SK-N-SH (cell line): ENCODE data around the gene TMEM129. TPM values are rescaled to one million over a fixed set of nuclear protein-coding genes. Genes with fewer than 3 reads are reported as not detected.

Experiments used
- CTCF ChIA-PET: fragments of 300-600, 350-600 bp; formaldehyde crosslinking; extraction: SDS; loops from one replicate; lab custom pipeline; 2021; lab: Yijun Ruan, JAX
- POLR2A ChIA-PET: fragments of 350-600 bp; sonication (Branson Sonifier 250); formaldehyde crosslinking; extraction: SDS; loops from one replicate; lab custom pipeline; 2020; ENCODE audit warnings: antibody characterized with exemption, inconsistent platforms; lab: Yijun Ruan, JAX
- DNase-seq: peaks from one replicate; pipeline ENCODE4 v3.0.0; 2012
- H2AFZ ChIP-seq: fragments of 200-600 bp; sonication (generic); 2 replicates; pipeline ENCODE4 v1.8.1; 2016; ENCODE audit warnings: antibody characterized with exemption, mild to moderate bottlenecking, low read depth
- H3F3A ChIP-seq: fragments of 200-600 bp; sonication (generic); replicated peaks from 2 replicates; pipeline ENCODE3; 2016; ENCODE audit warnings: antibody characterized with exemption, mild to moderate bottlenecking; ENCODE audit not compliant: insufficient read depth
- H3K27ac ChIP-seq, 2 experiments: fragments of 200-500 bp in 1 of 2; fragments of 200-600 bp in 1 of 2; sonication (Bioruptor generic) in 1 of 2; sonication (generic), shearing (Covaris generic) in 1 of 2; 2 replicates each; pipeline versions ENCODE4 v1.5.1 to v1.6.1; 2014 to 2016; ENCODE audit warnings: low read depth in 2 of 2, inconsistent platforms in 1 of 2, low read length in 1 of 2, mild to moderate bottlenecking in 1 of 2, mixed read lengths in 1 of 2
- H3K27me3 ChIP-seq: fragments of 200-600 bp; sonication (generic), shearing (Covaris generic); 2 replicates; pipeline ENCODE4 v1.6.1; 2016; ENCODE audit warnings: mixed run types; ENCODE audit not compliant: insufficient read depth
- H3K36me3 ChIP-seq, 2 experiments: fragments of 200-500 bp in 1 of 2; fragments of 200-600 bp in 1 of 2; sonication (Bioruptor generic) in 1 of 2; sonication (generic) in 1 of 2; replicated peaks in 1 of 2; 2 replicates each; pipeline versions ENCODE3 to v1.5.1; 2014 to 2016; ENCODE audit warnings: low read length in 1 of 2, mild to moderate bottlenecking in 1 of 2; ENCODE audit not compliant: insufficient read depth in 2 of 2, control insufficient read depth in 1 of 2
- H3K4me1 ChIP-seq, 2 experiments: fragments of 200-500 bp in 1 of 2; fragments of 200-600 bp in 1 of 2; sonication (Bioruptor generic) in 1 of 2; sonication (generic), shearing (Covaris generic) in 1 of 2; 2 replicates each; pipeline versions ENCODE4 v1.5.1 to v1.6.1; 2014 to 2016; ENCODE audit warnings: low read depth in 1 of 2, low read length in 1 of 2, mixed run types in 1 of 2; ENCODE audit not compliant: insufficient read depth in 2 of 2, control insufficient read depth in 1 of 2
- H3K4me2 ChIP-seq: fragments of 200-600 bp; sonication (generic), shearing (Covaris generic); 2 replicates; pipeline ENCODE4 v1.6.1; 2017; ENCODE audit warnings: mixed run types
- H3K4me3 ChIP-seq, 2 experiments: fragments of 200-500 bp in 1 of 2; fragments of 200-600 bp in 1 of 2; sonication (Bioruptor generic) in 1 of 2; sonication (generic), shearing (Covaris generic) in 1 of 2; 2 replicates each; pipeline versions ENCODE4 v1.5.1 to v1.8.1; 2014 to 2016; ENCODE audit warnings: low read depth in 2 of 2, inconsistent platforms in 1 of 2, low read length in 1 of 2, mild to moderate bottlenecking in 1 of 2, mixed read lengths in 1 of 2, moderate library complexity in 1 of 2
- H3K79me2 ChIP-seq: fragments of 200-600 bp; sonication (generic); 2 replicates; pipeline ENCODE4 v1.8.1; 2017; ENCODE audit warnings: mild to moderate bottlenecking; ENCODE audit not compliant: insufficient read depth
- H3K9ac ChIP-seq: fragments of 200-600 bp; sonication (generic); 2 replicates; pipeline ENCODE4 v1.6.1; 2017; ENCODE audit warnings: mixed run types
- H3K9me2 ChIP-seq: fragments of 200-600 bp; sonication (generic); 2 replicates; pipeline ENCODE4 v1.6.1; 2017; ENCODE audit warnings: mixed run types
- H3K9me3 ChIP-seq: fragments of 200-600 bp; sonication (generic); 2 replicates; pipeline ENCODE4 v1.6.1; 2017; ENCODE audit warnings: mixed run types, mild to moderate bottlenecking, moderate library complexity
- H4K20me1 ChIP-seq: fragments of 200-600 bp; sonication (generic); 2 replicates; pipeline ENCODE4 v1.6.1; 2017; ENCODE audit warnings: mild to moderate bottlenecking, mixed run types; ENCODE audit not compliant: insufficient read depth
- CTCF ChIP-seq: fragments of 200-600 bp; sonication (generic); IDR thresholded peaks from 2 replicates; pipeline ENCODE4 v1.6.1; 2017; ENCODE audit warnings: antibody characterized with exemption, mild to moderate bottlenecking, moderate library complexity
- FOXJ3 ChIP-seq: sonication (generic); formaldehyde crosslinking; IDR thresholded peaks from 2 replicates; pipeline ENCODE4 v1.5.1; 2020; ENCODE audit warnings: mild to moderate bottlenecking, missing genetic modification reagents
- FOXM1 ChIP-seq: IDR thresholded peaks from 2 replicates; pipeline ENCODE4 v1.4.0; 2012; ENCODE audit warnings: low read depth, mild to moderate bottlenecking
- GABPA ChIP-seq: IDR thresholded peaks from 2 replicates; pipeline ENCODE4 v1.4.0; 2012; ENCODE audit warnings: low read depth, mild to moderate bottlenecking
- PBX3 ChIP-seq: IDR thresholded peaks from 2 replicates; pipeline ENCODE4; 2012
- POLR2AphosphoS5 ChIP-seq: IDR thresholded peaks from 2 replicates; pipeline ENCODE4 v1.6.1; 2012; ENCODE audit warnings: low read depth, low read length
- RAD21 ChIP-seq: IDR thresholded peaks from 2 replicates; pipeline ENCODE4 v1.6.1; 2012; ENCODE audit warnings: mild to moderate bottlenecking, low read length
- RCOR1 ChIP-seq: fragments of 150-350 bp; IDR thresholded peaks from 2 replicates; pipeline ENCODE4 v1.6.1; 2017; ENCODE audit warnings: antibody characterized with exemption, low read length
- SMC3 ChIP-seq: IDR thresholded peaks from 2 replicates; pipeline ENCODE4 v1.6.1; 2012; ENCODE audit warnings: low read depth, low read length, improper control_type of control experiment
- TCF12 ChIP-seq: IDR thresholded peaks from 2 replicates; pipeline ENCODE4 v1.4.0; 2012
- TEAD4 ChIP-seq: IDR thresholded peaks from 2 replicates; pipeline ENCODE4 v1.4.0; 2012; ENCODE audit warnings: mild to moderate bottlenecking, borderline replicate concordance; ENCODE audit not compliant: insufficient read depth
- USF1 ChIP-seq: IDR thresholded peaks from 2 replicates; pipeline ENCODE4 v1.4.0; 2012; ENCODE audit warnings: low read depth, borderline replicate concordance
- USF2 ChIP-seq: fragments of 150-350 bp; IDR thresholded peaks from 2 replicates; pipeline ENCODE4 v1.6.1; 2017; ENCODE audit warnings: antibody characterized with exemption, low read length, low read depth, borderline replicate concordance
- YY1 ChIP-seq: IDR thresholded peaks from 2 replicates; pipeline ENCODE4 v1.4.0; 2012; ENCODE audit warnings: low read depth, mild to moderate bottlenecking
- ZBTB33 ChIP-seq: IDR thresholded peaks from 2 replicates; pipeline ENCODE4 v1.4.0; 2012; ENCODE audit warnings: low read depth, borderline replicate concordance
- WGBS: methylation state at CpG from one replicate; pipeline ENCODE4 v1.1.6; 2017; ENCODE audit warnings: low lambda C conversion rate; 5-methylcytosine and 5-hydroxymethylcytosine counted together
- polyA plus RNA-seq, 3 experiments: library from polyadenylated mRNA; depleted of rRNA; stranded (reverse); fragments of >200 nt; gene quantifications; 2 replicates each; pipeline ENCODE4 v1.2.3, GENCODE V29; 2012

Gene TMEM129
- polyA plus RNA-seq, 1 of the 3 experiments (the other 2 are of a cell fraction), result 36.5 TPM

GRCh38 chr4:1758306-1759121, 37.4 kb upstream of the TMEM129 start:
- DNase-seq, result no peak
- Histone ChIP-seq H3K79me2 (no peaks in the 10 kb centered on the region), H3K4me2 (no peak overlapping the region), H3K27me3 (no peaks in the 10 kb centered on the region), H3K36me3 (no peaks in the 10 kb centered on the region), H3K4me3 (no peak overlapping the region), H3K9ac (no peak overlapping the region), H3F3A (no peaks in the 10 kb centered on the region), H4K20me1 (no peaks in the 10 kb centered on the region), H3K9me2 (no peaks in the 10 kb centered on the region), H2AFZ (no peak overlapping the region), H3K27ac (no peak overlapping the region), H3K4me1 (peaks cover 0 to 29% of the 10 kb centered on the region in 2 experiments; a peak in 1 of 4 replicates), H3K9me3 (no peaks in the 10 kb centered on the region)
- 74% methylated on average over 3 of the region's 27 CpGs for WGBS
- CTCF ChIA-PET, result interaction anchor here (1.0 to 12.0 kb wide), 4 partner anchors 11 to 140 kb away, joined by 3 to 88 read pairs (median 8); no protein-coding TSS in a partner anchor
- TF ChIP-seq TEAD4 (no peak), USF1 (no peak), CTCF (no peak), USF2 (no peak), FOXM1 (no peak), RCOR1 (no peak), GABPA (no peak), POLR2AphosphoS5 (no peak), FOXJ3 (no peak), SMC3 (no peak), YY1 (no peak), RAD21 (no peak), PBX3 (no peak), ZBTB33 (no peak), TCF12 (no peak)
- POLR2A ChIA-PET, result interaction anchor here (0.6 kb wide), 1 partner anchor 16 kb away, joined by 5 read pairs; no protein-coding TSS in a partner anchor
